GM23248 (cell line): ENCODE data around the gene WFDC12. TPM values are rescaled to one million over a fixed set of nuclear protein-coding genes. Genes with fewer than 3 reads are reported as not detected.

ENCODE experiments used
- DNase-seq: peaks from one replicate; pipeline ENCODE4 v3.0.0-alpha.2; 2015
- H2AFZ ChIP-seq: fragments of 200-600 bp; sonication (generic); 2 replicates; pipeline ENCODE4 v1.6.1; 2016; ENCODE audit warnings: antibody characterized with exemption
- H3F3A ChIP-seq: fragments of 200-600 bp; sonication (generic); 2 replicates; pipeline ENCODE4 v1.6.1; 2016; ENCODE audit warnings: mild to moderate bottlenecking, antibody characterized with exemption, mixed run types; ENCODE audit not compliant: insufficient read depth
- H3K27ac ChIP-seq: fragments of 200-600 bp; sonication (generic); 2 replicates; pipeline ENCODE4 v1.5.1; 2016; ENCODE audit warnings: mild to moderate bottlenecking
- H3K27me3 ChIP-seq: fragments of 200-600 bp; sonication (generic); replicated peaks from 2 replicates; pipeline ENCODE4 v1.6.1; 2016; ENCODE audit warnings: mild to moderate bottlenecking; ENCODE audit not compliant: insufficient read depth
- H3K36me3 ChIP-seq: fragments of 200-600 bp; sonication (generic); 2 replicates; pipeline ENCODE4 v1.6.1; 2016; ENCODE audit warnings: low read depth, mild to moderate bottlenecking
- H3K4me1 ChIP-seq: fragments of 200-600 bp; sonication (generic); 2 replicates; pipeline ENCODE4 v1.6.1; 2016; ENCODE audit warnings: mild to moderate bottlenecking; ENCODE audit not compliant: insufficient read depth
- H3K4me2 ChIP-seq: fragments of 200-600 bp; sonication (generic); one replicate; pipeline ENCODE4 v1.6.1; 2016; ENCODE audit warnings: mild to moderate bottlenecking; ENCODE audit not compliant: unreplicated experiment
- H3K4me3 ChIP-seq: fragments of 200-600 bp; sonication (generic); 2 replicates; pipeline ENCODE4 v1.5.1; 2016; ENCODE audit warnings: mild to moderate bottlenecking
- H3K79me2 ChIP-seq: fragments of 200-600 bp; sonication (generic); 2 replicates; pipeline ENCODE4 v1.6.1; 2016; ENCODE audit warnings: mild to moderate bottlenecking; ENCODE audit not compliant: insufficient read depth
- H3K9ac ChIP-seq: fragments of 200-600 bp; sonication (generic); 2 replicates; pipeline ENCODE4 v1.6.1; 2016; ENCODE audit warnings: mild to moderate bottlenecking
- H3K9me2 ChIP-seq: fragments of 200-600 bp; sonication (generic); 2 replicates; pipeline ENCODE4 v1.6.1; 2016; ENCODE audit warnings: mixed run types, mild to moderate bottlenecking, moderate library complexity; ENCODE audit not compliant: insufficient read depth
- H3K9me3 ChIP-seq: fragments of 200-600 bp; sonication (generic); one replicate; pipeline ENCODE4 v1.6.1; 2017; ENCODE audit warnings: low read depth
- H4K20me1 ChIP-seq: fragments of 200-600 bp; sonication (generic); 2 replicates; pipeline ENCODE4 v1.6.0; 2016; ENCODE audit not compliant: insufficient read depth
- EZH2 ChIP-seq: fragments of 200-600 bp; sonication (generic); IDR thresholded peaks from 2 replicates; pipeline ENCODE4 v1.6.1; 2018; ENCODE audit warnings: antibody characterized with exemption, mild to moderate bottlenecking; ENCODE audit not compliant: insufficient read depth, poor library complexity, severe bottlenecking
- EZH2phosphoT487 ChIP-seq: fragments of 200-600 bp; sonication (generic); IDR thresholded peaks from 2 replicates; pipeline ENCODE4 v1.6.1; 2018; ENCODE audit warnings: antibody characterized with exemption, moderate library complexity, mild to moderate bottlenecking, low read depth; ENCODE audit not compliant: insufficient read depth
- WGBS, 2 experiments: methylation state at CpG; one replicate each; pipeline ENCODE4 v1.1.6; 2015 to 2017; ENCODE audit warnings: low lambda C conversion rate in 2 of 2, low coverage in 1 of 2; ENCODE audit errors: missing lambda C conversion rate in 2 of 2; 5-methylcytosine and 5-hydroxymethylcytosine counted together
- in situ Hi-C: fragments of 300-500 bp; cut with MboI; formaldehyde crosslinking; loops from 2 replicates; pipeline ENCODE4 v1.15.0; 2020
- polyA plus RNA-seq: library from polyadenylated mRNA; unstranded; fragments of >200 nt; fragmentation: Nextera tagmentation; extraction: Ambion mirVana; gene quantifications from 2 replicates; pipeline ENCODE4 v1.2.1, GENCODE V29; 2016
- total RNA-seq: library from RNA; depleted of rRNA; stranded (reverse); fragments of >200 nt; shearing (Covaris generic); gene quantifications from 2 replicates; pipeline ENCODE4 v1.2.3, GENCODE V29; 2014

WFDC12 gene
- total and polyA plus RNA-seq, 2 experiments from 2014 or later: not detected

GRCh38 chr20:45091366-45091765 lies 32.9 kb downstream of the WFDC12 start:
- H4K20me1 ChIP-seq: no peaks in the 10 kb centered on the region
- no peaks in the 10 kb centered on the region for H3K36me3 ChIP-seq
- H3K4me2 ChIP-seq: no peak overlapping the region
- H3K79me2 ChIP-seq: no peaks in the 10 kb centered on the region
- peaks cover 39% of the 10 kb centered on the region for H3F3A ChIP-seq
- H3K9ac ChIP-seq: no peak overlapping the region
- 89 to 95% methylated on average over 3 of the region's 3 CpGs for WGBS, 2 experiments
- in situ Hi-C loops: loop anchor here (10.0 kb wide), 2 partner anchors 47 to 77 kb away; no protein-coding TSS in a partner anchor
- no peak overlapping the region for H3K4me3 ChIP-seq
- no peaks in the 10 kb centered on the region for H3K27me3 ChIP-seq
- peaks cover 44% of the 10 kb centered on the region for H3K4me1 ChIP-seq
- DNase-seq: no peak
- TF ChIP-seq EZH2phosphoT487: no peak
- TF ChIP-seq EZH2: no peak
- H3K9me3 ChIP-seq: no peaks in the 10 kb centered on the region
- H3K9me2 ChIP-seq: peaks cover 6% of the 10 kb centered on the region; the same call in 1 of the 2 replicates
- no peak overlapping the region for H2AFZ ChIP-seq
- H3K27ac ChIP-seq: no peak overlapping the region

GRCh38 chr20:45090481-45090880 lies 33.8 kb downstream of the WFDC12 start:
- Histone ChIP-seq H3K9ac (no peak overlapping the region), H2AFZ (no peak overlapping the region), H3K4me3 (no peak overlapping the region), H3K4me2 (no peak overlapping the region), H3K9me3 (no peaks in the 10 kb centered on the region), H3K4me1 (peaks cover 41% of the 10 kb centered on the region), H3K79me2 (no peaks in the 10 kb centered on the region), H3F3A (peaks cover 48% of the 10 kb centered on the region), H3K27me3 (no peaks in the 10 kb centered on the region), H4K20me1 (no peaks in the 10 kb centered on the region), H3K36me3 (no peaks in the 10 kb centered on the region), H3K27ac (no peak overlapping the region), H3K9me2 (peaks cover 7% of the 10 kb centered on the region; the same call in 1 of the 2 replicates)
- TF ChIP-seq EZH2phosphoT487: no peak
- TF ChIP-seq EZH2: no peak
- peak; percentile 48 for DNase-seq
- WGBS, 2 experiments: 89 to 93% methylated on average over 3 of the region's 3 CpGs
- in situ Hi-C loops: loop anchor here (10.0 kb wide), 2 partner anchors 46 to 76 kb away; no protein-coding TSS in a partner anchor

- H3K9me3 ChIP-seq: no peaks in the 10 kb centered on the region
- H3K36me3 ChIP-seq: no peaks in the 10 kb centered on the region
- in situ Hi-C loops: no loop called here
- WGBS, 2 experiments: 1 to 4% methylated on average over 7 of the region's 7 CpGs
- H3F3A ChIP-seq: peaks cover 48% of the 10 kb centered on the region
- H3K79me2 ChIP-seq: no peaks in the 10 kb centered on the region
- H3K9me2 ChIP-seq: peaks cover 7% of the 10 kb centered on the region; the same call in 1 of the 2 replicates
- no peak for TF ChIP-seq EZH2
- TF ChIP-seq EZH2phosphoT487: no peak
- peak overlapping the region; percentile 94 for H3K27ac ChIP-seq
- H3K4me1 ChIP-seq: peaks cover 38% of the 10 kb centered on the region
- no peaks in the 10 kb centered on the region for H4K20me1 ChIP-seq
- H3K4me2 ChIP-seq: peak overlapping the region; percentile 80
- peak overlapping the region; percentile 23; the same call in 1 of the 2 replicates for H3K4me3 ChIP-seq
- H2AFZ ChIP-seq: no peak overlapping the region
- H3K27me3 ChIP-seq: no peaks in the 10 kb centered on the region
- H3K9ac ChIP-seq: peak overlapping the region; percentile 68
- DNase-seq: peak; percentile 96
Measured at GRCh38 chr20:45088247-45088646, 36.0 kb downstream of the WFDC12 start.

GRCh38 chr20:45087814-45088213 lies 36.5 kb downstream of the WFDC12 start:
- Histone ChIP-seq H3K4me2 (peak overlapping the region; percentile 80), H3K36me3 (0 out of 2 replicates have a peak, but pooled peaks cover under 1% of the 10 kb centered on the region), H2AFZ (no peak overlapping the region), H3K9me3 (no peaks in the 10 kb centered on the region), H3K4me3 (peak overlapping the region; percentile 23; the same call in 1 of the 2 replicates), H3K4me1 (peaks cover 38% of the 10 kb centered on the region), H4K20me1 (no peaks in the 10 kb centered on the region), H3K9me2 (peaks cover 7% of the 10 kb centered on the region; the same call in 1 of the 2 replicates), H3K9ac (peak overlapping the region; percentile 68), H3K79me2 (no peaks in the 10 kb centered on the region), H3F3A (peaks cover 48% of the 10 kb centered on the region), H3K27ac (peak overlapping the region; percentile 94), H3K27me3 (no peaks in the 10 kb centered on the region)
- 0% methylated on average over 1 of the region's 1 CpG for WGBS, 2 experiments
- in situ Hi-C loops: no loop called here
- DNase-seq: peak; percentile 80
- TF ChIP-seq EZH2phosphoT487 (no peak), EZH2 (no peak)
